ENCODE results near the gene PIK3R1. TPM values are rescaled to one million over a fixed set of nuclear protein-coding genes. Genes with fewer than 3 reads are reported as not detected.
A peak's percentile ranks its signal among the peaks of the same experiment; 100 is the strongest.

Gene PIK3R1
- total and polyA plus RNA-seq, 2 experiments from 2014 or later = 5.9 to 9.8 TPM

- H3K27ac ChIP-seq (ENCODE audit: low read depth) = no peak overlapping the region
- peak overlapping the region; percentile 65 for H3K4me3 ChIP-seq
- peak overlapping the region; percentile 96 for H3K27ac Mint-ChIP-seq
- no peaks in the 10 kb centered on the region for H3K9me3 Mint-ChIP-seq
- no peaks in the 10 kb centered on the region for H3K79me2 ChIP-seq (replicated peaks; ENCODE audit: insufficient read depth)
- DNase-seq (ENCODE audit: low spot score) = peak; percentile 25
- no peaks in the 10 kb centered on the region for H3K27me3 ChIP-seq (ENCODE audit: insufficient read depth)
- H3K27me3 Mint-ChIP-seq (ENCODE audit: insufficient read depth, low read depth, poor library complexity) = peaks cover 1% of the 10 kb centered on the region
- peaks cover 10% of the 10 kb centered on the region; the same call in 2 of the 3 replicates for H3K36me3 Mint-ChIP-seq (ENCODE audit: low read depth)
- no peaks in the 10 kb centered on the region for H4K20me1 ChIP-seq (replicated peaks; ENCODE audit: insufficient read depth)
- peak overlapping the region; percentile 90 for H3K4me2 ChIP-seq
- H2AFZ ChIP-seq = peak overlapping the region; percentile 93
- peaks cover 56% of the 10 kb centered on the region for H3K4me1 Mint-ChIP-seq
- H3K4me1 ChIP-seq (ENCODE audit: insufficient read depth) = peaks cover 45% of the 10 kb centered on the region
- no peaks in the 10 kb centered on the region; the same call in 1 of the 2 replicates for H3K36me3 ChIP-seq (ENCODE audit: insufficient read depth)
- no peak for TF ChIP-seq ZNF462 (CRISPR knock-in tag; IDR thresholded peaks at IDR 0.05)
- no peak; the same call in 1 of the 2 replicates for TF ChIP-seq POLR2AphosphoS5 (IDR thresholded peaks at IDR 0.05; ENCODE audit: low read depth)
- TF ChIP-seq STAT1 (IDR thresholded peaks at IDR 0.05; ENCODE audit: unreplicated experiment) = no peak
- TF ChIP-seq CTCF (conservative IDR thresholded peaks at IDR 0.05; ENCODE audit: low read depth in 2 of 2) = no peak
- TF ChIP-seq NANOG (IDR thresholded peaks at IDR 0.05; ENCODE audit: borderline replicate concordance) = no peak
- no peak for TF ChIP-seq ZNF114 (CRISPR knock-in tag; IDR thresholded peaks at IDR 0.05)
- no peak for TF ChIP-seq CREB1 (CRISPR knock-in tag; IDR thresholded peaks at IDR 0.05; ENCODE audit: low read depth)
- no peak for TF ChIP-seq EZH2 (IDR thresholded peaks at IDR 0.05; ENCODE audit: low read depth, unreplicated experiment)
- TF ChIP-seq, protein P1, sequence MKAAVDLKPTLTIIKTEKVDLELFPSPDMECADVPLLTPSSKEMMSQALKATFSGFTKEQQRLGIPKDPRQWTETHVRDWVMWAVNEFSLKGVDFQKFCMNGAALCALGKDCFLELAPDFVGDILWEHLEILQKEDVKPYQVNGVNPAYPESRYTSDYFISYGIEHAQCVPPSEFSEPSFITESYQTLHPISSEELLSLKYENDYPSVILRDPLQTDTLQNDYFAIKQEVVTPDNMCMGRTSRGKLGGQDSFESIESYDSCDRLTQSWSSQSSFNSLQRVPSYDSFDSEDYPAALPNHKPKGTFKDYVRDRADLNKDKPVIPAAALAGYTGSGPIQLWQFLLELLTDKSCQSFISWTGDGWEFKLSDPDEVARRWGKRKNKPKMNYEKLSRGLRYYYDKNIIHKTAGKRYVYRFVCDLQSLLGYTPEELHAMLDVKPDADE (IDR thresholded peaks at IDR 0.05) = no peak
- no peak for TF ChIP-seq ZNF331 (CRISPR knock-in tag; IDR thresholded peaks at IDR 0.05; ENCODE audit: low read depth)
- TF ChIP-seq EZH2phosphoT487 (IDR thresholded peaks at IDR 0.05; ENCODE audit: unreplicated experiment) = no peak
- no peaks in the 10 kb centered on the region for H3F3A ChIP-seq (replicated peaks; ENCODE audit: low read depth)
- ATAC-seq = peak; percentile 62
- peak overlapping the region; percentile 86 for H3K4me3 Mint-ChIP-seq
- H3K9me2 ChIP-seq (ENCODE audit: insufficient read depth) = no peaks in the 10 kb centered on the region
Measured at GRCh38 chr5:68288707-68289134, 73.2 kb downstream of the PIK3R1 start.
